Measurements from ENCODE around the gene CBR4.

CBR4 gene

DNA sequence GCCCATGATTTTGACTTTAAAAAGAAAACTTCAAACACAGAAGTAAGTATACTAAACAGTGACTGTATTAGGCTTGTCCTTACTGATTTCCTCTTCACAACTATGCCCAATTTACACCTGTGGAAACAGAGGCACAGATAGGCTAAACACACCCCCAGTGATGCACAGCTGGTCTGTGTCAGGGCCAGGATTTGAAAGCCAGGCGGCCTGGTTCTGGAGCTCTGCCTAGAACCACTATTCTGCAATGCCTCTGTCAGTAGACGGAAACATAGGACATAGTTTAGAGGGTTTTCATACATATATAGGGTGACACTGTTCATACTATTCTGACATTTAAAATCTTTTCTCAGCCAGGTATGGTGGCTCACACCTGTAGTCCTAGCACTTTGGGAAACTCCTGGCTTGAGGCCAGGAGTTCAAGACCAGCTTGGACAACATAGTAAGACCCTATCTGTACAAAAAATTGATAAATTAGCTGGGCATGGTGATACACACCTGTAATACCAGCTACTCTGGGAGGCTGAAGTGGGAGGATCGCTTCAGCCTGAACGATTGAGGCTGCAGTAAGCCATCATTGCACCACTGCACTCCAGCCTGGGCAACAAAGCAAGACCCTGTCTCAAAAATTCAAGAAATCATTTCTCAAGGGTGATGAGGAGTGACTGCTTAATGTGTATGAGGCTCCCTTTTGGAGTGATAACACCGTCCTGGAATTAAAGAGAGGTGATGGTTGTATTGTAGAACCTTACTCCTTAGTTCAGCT is 23.0 kb upstream of the CBR4 start:
- DNase-seq (ENCODE audit: low spot score): no peak

- DNase-seq (ENCODE audit: low spot score): no peak
These were observed 22.1 kb upstream of the CBR4 start for GRCh38 chr4:169032194-169032593.

DNA sequence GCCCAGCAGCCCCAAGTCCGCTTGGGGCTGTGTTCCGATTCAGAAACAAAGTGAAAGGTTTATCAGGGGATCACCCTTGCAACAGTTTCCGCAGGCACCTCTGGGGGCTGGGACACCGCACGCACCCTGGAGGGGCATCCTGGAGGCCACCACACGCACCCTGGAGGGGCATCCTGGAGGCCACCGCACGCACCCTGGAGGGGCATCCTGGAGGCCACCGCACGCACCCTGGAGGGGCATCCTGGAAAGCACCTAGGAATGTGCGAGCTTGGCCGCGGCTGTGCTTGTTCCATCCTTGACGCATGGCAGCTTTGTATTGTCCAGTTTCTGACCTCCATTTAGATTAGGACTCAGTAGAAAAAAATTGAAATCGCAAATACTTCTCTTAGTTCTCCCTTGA is 21.3 kb upstream of the CBR4 start:
- no peak for DNase-seq (ENCODE audit: low spot score)

GRCh38 chr4:169030562-169030982 is 20.5 kb upstream of the CBR4 start:
- DNase-seq (ENCODE audit: low spot score): no peak

- DNase-seq (ENCODE audit: low spot score): no peak
These were observed 19.9 kb upstream of the CBR4 start for GRCh38 chr4:169029947-169030346.

- no peak for DNase-seq (ENCODE audit: low spot score)
These were observed 17.6 kb upstream of the CBR4 start for GRCh38 chr4:169027663-169028062.

GRCh38 chr4:169025184-169025583 is 15.1 kb upstream of the CBR4 start:
- DNase-seq (ENCODE audit: low spot score): no peak

DNA sequence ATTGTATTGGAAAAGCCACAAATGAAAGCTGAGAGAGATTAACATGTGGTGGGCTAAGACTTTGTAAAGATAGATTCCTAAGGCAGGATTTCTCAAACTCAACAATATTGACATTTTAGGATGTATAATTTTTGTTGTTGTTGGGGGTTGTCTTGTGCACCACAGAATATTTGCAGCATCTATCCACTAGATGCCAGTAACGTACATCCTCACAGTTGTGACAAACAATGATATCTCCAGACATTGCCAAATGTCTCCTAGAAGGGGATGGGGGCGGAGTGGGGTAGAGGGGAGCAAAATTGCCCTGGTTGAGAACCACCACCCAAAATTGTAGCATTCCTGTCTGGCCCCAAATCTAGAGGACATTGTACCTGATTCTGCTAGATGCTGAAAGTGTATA is 14.7 kb upstream of the CBR4 start:
- peak; percentile 68 for DNase-seq (ENCODE audit: low spot score)

GRCh38 chr4:169018406-169018805 is 8.4 kb upstream of the CBR4 start:
- DNase-seq (ENCODE audit: low spot score): no peak

DNA sequence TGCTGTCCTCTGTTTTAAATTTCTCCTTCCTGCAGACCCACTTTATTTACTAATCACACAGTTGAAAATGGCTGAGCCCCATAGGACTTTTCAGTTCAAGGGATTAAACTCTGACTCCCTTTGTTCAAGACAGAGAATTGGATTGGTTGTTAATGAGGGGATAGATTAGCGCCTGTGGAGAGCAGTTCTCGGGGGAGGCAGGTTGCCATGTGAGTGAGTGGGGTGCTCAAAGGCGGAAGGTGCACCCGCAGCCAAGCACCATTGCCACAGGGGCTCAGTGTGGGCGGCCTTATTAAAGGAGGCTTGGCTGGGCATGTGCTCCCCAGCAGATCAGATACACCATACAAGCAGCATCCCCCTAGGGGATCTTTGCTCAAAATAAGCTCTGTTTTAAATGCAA is 7.9 kb upstream of the CBR4 start:
- DNase-seq (ENCODE audit: low spot score): no peak

- DNase-seq (ENCODE audit: low spot score): no peak
These were observed 5.2 kb upstream of the CBR4 start for GRCh38 chr4:169015186-169015623.

GRCh38 chr4:169014586-169014985 is 4.5 kb upstream of the CBR4 start:
- DNase-seq (ENCODE audit: low spot score): no peak

GRCh38 chr4:169013396-169013795 is 3.3 kb upstream of the CBR4 start:
- DNase-seq (ENCODE audit: low spot score): no peak

DNA sequence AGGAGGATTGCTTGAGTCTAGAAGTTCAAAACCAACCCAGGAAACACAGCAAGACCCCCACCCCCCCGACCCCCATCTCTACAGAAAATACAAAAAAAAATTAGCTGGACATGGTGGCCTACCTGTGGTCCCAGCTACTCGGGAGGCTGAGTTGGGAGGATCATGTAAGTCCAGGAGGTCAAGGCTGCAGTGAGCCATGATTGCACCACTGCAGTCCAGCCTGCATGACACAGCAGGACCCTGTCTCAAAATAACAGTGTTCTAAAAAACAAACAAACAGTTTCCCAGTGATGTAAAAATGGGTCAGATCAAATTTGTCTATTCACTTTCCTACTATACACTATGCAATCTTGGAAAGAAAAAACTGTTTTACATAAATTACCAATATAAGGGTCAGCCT is 2.0 kb upstream of the CBR4 start:
- no peak for DNase-seq (ENCODE audit: low spot score)

- DNase-seq (ENCODE audit: low spot score): peak; percentile 55
These were observed 550 bp downstream of the CBR4 start for GRCh38 chr4:169009286-169010124.

DNA sequence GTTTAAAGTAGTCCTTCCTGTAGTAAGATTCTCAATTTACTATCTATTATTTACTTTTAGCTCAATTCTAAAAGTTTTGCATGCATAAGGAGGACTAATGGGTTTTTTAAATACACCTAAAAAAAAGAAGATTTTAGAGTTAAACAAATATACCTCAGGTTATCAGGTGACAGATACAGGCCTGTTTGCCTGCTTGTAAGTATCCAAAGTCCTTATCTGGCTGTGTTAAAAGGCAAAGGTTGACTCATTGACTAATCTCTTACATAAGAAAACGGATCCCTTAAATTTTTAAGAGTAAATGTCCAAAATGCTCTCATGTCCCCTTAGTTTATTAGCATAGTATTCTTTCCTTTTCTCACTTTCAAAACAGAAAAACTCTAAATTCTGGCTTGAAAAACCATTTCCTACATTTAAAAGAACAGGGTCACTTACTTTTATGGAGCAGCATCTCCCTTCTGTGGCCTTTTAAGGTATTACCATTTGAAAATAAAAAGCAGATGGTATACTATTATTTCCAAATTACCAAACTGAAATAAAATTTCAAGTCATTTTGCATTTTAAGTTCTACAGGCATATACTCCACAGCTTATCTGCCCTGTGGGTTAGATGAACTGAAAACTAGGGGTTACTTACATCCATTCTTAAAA is 4.5 kb downstream of the CBR4 start:
- no peak for DNase-seq (ENCODE audit: low spot score)

DNA sequence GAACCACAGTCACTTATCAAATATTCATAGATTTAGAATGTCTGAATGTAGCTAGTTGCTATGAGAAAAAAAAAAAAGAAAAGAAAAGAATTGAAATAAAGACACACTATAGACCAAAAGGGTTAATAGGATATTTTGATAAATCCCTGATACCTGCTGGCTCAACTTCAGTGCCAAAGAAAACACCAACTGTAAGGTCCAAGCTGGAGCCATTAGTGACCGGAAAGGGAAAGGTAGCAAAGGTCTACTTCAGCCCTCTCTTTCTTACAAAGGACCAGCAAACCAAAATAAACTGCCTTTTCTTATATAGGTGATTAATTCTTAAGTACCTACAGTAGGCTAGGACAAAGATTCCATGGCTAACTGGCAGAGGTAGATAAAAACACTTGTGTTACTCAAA is 9.7 kb downstream of the CBR4 start:
- no peak for DNase-seq (ENCODE audit: low spot score)

DNA sequence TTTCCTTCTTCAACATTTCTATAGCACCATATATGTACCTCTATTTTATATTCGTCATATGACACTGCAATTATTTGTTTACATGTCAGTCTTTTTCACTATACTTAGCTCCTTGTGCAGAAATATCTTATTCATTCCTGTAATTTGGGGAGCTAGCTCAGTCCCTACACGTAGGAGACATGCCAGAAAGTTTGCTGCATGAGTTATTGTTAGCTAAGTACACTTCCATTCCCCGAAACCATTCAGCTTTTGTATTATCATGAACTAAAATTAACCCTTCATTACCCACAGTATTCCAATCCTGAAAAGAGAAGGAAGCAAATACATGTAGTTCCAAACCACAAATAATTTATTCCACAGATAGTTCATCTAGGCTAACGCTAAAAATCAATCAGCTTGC is 10.2 kb downstream of the CBR4 start:
- no peak for DNase-seq (ENCODE audit: low spot score)

DNA sequence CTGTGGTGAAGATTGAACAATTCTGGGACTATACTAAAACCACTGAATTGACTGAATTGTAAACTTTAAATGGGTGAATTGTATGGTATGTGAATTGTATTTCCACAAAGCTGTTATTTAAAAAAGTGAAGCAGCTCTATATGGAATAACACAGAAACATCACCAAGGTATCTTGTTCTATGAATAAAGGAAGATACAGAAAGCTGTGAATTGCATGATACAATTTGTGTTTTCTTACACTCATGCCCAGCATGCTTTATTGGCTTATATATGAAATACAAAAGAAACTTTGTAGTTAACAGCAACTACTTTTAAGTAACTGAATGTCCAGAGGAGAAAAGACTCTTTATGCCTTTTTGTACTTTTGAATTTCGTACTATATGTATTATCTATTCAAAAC is 11.5 kb downstream of the CBR4 start:
- no peak for DNase-seq (ENCODE audit: low spot score)

DNA sequence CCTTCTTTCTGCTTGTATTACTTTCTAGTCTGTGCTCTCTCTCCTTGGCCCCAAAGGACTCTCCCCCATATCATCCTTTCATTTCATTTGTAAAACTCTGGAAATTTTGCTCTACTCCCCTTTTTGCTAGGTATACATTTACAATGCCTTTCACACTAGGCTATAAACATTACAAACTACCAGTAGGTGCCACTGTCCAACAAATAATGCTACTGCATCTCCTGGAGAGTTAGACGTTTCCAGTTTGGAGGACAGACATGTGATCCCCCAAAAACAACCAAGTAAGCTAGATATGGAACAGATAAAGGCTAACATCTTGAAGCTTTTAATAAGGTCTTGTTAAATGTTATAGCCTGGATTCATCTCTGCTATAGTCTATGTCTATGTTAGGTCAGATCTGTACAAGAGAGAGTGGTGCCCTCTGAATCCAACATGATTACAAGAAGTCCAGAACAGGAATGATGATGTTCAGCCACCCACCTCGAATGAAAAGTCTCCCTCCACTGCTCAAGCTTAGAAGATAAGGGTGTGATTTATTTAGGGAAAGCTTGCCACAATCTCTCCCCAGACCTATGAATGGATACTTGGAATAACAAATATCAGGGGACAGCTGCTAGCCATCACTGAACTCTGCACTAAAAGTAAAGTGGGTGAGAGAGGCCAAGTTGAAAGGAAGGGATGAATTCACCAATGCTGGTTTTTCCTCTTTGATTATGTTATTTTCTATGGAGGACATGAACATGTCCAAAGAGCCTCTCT is 14.3 kb downstream of the CBR4 start:
- DNase-seq (ENCODE audit: low spot score): no peak

DNA sequence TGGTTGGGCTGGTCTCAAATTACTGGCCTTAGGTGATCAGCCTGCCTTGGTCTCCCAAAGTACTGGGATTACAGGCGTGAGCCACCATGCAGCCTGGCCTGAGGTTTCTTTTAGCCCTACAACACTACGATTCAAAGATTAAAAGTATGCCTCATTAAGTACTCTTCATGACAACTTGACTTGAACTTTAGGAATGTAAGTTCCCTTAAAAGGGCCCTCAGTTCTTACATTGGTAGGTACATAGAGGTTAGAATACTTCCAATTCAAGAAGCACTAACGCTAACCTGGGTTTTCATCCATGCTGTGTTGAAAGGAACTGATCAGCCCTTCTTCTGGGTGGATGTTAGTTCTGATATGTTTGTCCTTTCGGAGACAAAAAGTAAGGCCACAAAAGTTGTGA is 15.1 kb downstream of the CBR4 start:
- DNase-seq (ENCODE audit: low spot score): no peak
